ENCODE measurements around the gene MUS81.

The MUS81 gene

GRCh38 chr11:65882120-65883057 is 22.2 kb downstream of the MUS81 start:
- TF ChIP-seq FOXM1 (IDR thresholded peaks at IDR 0.05; ENCODE audit: borderline replicate concordance) (no peak), LEF1 (IDR thresholded peaks at IDR 0.05; ENCODE audit: borderline replicate concordance) (no peak), SP1 (IDR thresholded peaks at IDR 0.05) (no peak)
- DNase-seq (ENCODE audit: extremely low spot score) = no peak
- POLR2A ChIA-PET = interaction anchor here (1.0 to 12.4 kb wide), 3 partner anchors 9 to 18 kb away, joined by 3 to 289 read pairs (median 10); partner anchors contain the start of genes CFL1, EFEMP2 and MUS81
- CTCF ChIA-PET = no interaction called here

GRCh38 chr11:65883058-65883761 is 23.0 kb downstream of the MUS81 start:
- POLR2A ChIA-PET = interaction anchor here (12.4 kb wide), 1 partner anchor 19 kb away, joined by 289 read pairs; the partner anchor contains the start of genes CFL1, EFEMP2 and MUS81
- CTCF ChIA-PET = interaction anchor here (0.5 to 2.6 kb wide), 3 partner anchors 22 to 108 kb away, joined by 3 to 12 read pairs (median 4); no protein-coding TSS in a partner anchor
- TF ChIP-seq ARNT (IDR thresholded peaks at IDR 0.05) (no peak), SP1 (IDR thresholded peaks at IDR 0.05) (no peak), L3MBTL2 (conservative IDR thresholded peaks at IDR 0.05) (no peak), PKNOX1 (IDR thresholded peaks at IDR 0.05) (no peak), TARDBP (IDR thresholded peaks at IDR 0.05) (no peak), ZNF384 (IDR thresholded peaks at IDR 0.05) (no peak), ELF4 (IDR thresholded peaks at IDR 0.05) (no peak), CTBP1 (IDR thresholded peaks at IDR 0.05; ENCODE audit: borderline replicate concordance) (no peak), BHLHE40 (IDR thresholded peaks at IDR 0.05; ENCODE audit: borderline replicate concordance) (no peak), FOXK2 (IDR thresholded peaks at IDR 0.05) (no peak), LEF1 (IDR thresholded peaks at IDR 0.05; ENCODE audit: borderline replicate concordance) (no peak), HDGF (IDR thresholded peaks at IDR 0.05; ENCODE audit: borderline replicate concordance) (no peak), NFRKB (IDR thresholded peaks at IDR 0.05) (no peak), FOXM1 (IDR thresholded peaks at IDR 0.05; ENCODE audit: borderline replicate concordance) (no peak), SUZ12 (IDR thresholded peaks at IDR 0.05) (no peak), FOXA1 (IDR thresholded peaks at IDR 0.05) (no peak)

GRCh38 chr11:65883786-65884715 is 23.8 kb downstream of the MUS81 start:
- ChIA-PET CTCF (interaction anchor here (0.5 to 2.6 kb wide), 16 partner anchors 10 to 186 kb away, joined by 3 to 14 read pairs (median 3); partner anchors contain the start of genes KAT5, MUS81 and PACS1), POLR2A (interaction anchor here (1.1 to 12.4 kb wide), 4 partner anchors 10 to 172 kb away, joined by 4 to 289 read pairs (median 6); partner anchors contain the start of genes CFL1, EFEMP2, KAT5 and MUS81)
- DNase-seq (ENCODE audit: extremely low spot score) = no peak
- TF ChIP-seq TARDBP (IDR thresholded peaks at IDR 0.05) (no peak), LEF1 (IDR thresholded peaks at IDR 0.05; ENCODE audit: borderline replicate concordance) (no peak), NFRKB (IDR thresholded peaks at IDR 0.05) (no peak), FOXA1 (IDR thresholded peaks at IDR 0.05) (no peak), L3MBTL2 (conservative IDR thresholded peaks at IDR 0.05) (no peak), FOXM1 (IDR thresholded peaks at IDR 0.05; ENCODE audit: borderline replicate concordance) (no peak), ELF4 (IDR thresholded peaks at IDR 0.05) (no peak)

More at GRCh38 chr11:65883058-65883761, 23.0 kb downstream of the MUS81 start:
- DNase-seq (ENCODE audit: extremely low spot score) = no peak

DNA sequence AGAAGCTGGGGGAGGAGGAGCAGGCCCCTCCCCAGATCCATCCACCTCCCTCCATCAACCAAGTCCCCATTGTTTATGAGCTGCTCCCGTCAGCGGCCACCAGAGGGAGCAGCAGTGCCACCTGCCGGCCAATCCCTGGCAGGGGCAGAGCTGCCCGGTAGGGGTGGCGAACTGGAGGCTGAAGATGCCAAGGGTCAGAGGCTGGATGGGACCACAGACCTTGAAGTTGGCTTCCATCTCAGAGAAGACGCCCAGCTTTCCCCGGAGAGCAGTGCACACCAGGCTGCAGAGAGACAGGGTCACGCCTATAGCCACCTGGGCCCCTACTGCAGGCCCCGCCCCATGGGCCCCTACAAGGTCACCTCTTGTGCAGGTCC is 24.5 kb downstream of the MUS81 start:
- ChIA-PET POLR2A (interaction anchor here (1.1 to 12.4 kb wide), 5 partner anchors 10 to 172 kb away, joined by 4 to 289 read pairs (median 5); partner anchors contain the start of genes CFL1, EFEMP2, KAT5 and MUS81), CTCF (interaction anchor here (0.5 to 2.6 kb wide), 18 partner anchors 10 to 185 kb away, joined by 3 to 14 read pairs (median 3); partner anchors contain the start of genes KAT5, MUS81 and PACS1)
- TF ChIP-seq ELF4 (IDR thresholded peaks at IDR 0.05) (no peak), FOXM1 (IDR thresholded peaks at IDR 0.05; ENCODE audit: borderline replicate concordance) (0 out of 2 replicates have a peak, but pooled peaks have one; percentile 39)
- DNase-seq (ENCODE audit: extremely low spot score) = peak; percentile 76

DNA sequence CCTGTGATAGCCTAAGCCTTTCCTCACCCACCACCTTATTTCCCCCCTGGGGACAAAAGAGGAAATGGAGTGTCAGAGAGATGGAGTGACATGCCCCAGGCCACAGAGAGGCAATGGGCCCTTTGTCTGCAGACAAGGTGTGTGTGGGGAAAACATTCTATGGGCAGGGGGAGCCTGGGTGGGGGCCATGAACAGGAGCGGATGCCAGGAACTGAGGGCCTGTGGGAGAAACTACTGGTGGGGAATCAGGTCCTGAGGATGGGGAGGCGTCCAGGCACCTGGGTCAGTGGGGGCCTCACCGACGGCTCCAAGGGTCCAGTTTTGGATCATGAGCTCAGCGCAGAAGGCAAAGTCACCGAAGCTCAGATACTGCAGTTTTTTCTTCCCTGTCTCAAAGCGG is 25.0 kb downstream of the MUS81 start:
- no peak for DNase-seq (ENCODE audit: extremely low spot score)
- no peak for TF ChIP-seq ARNT (IDR thresholded peaks at IDR 0.05)
- TF ChIP-seq ELF4 (IDR thresholded peaks at IDR 0.05) = no peak
- no peak for TF ChIP-seq FOXK2 (IDR thresholded peaks at IDR 0.05)
- no peak for TF ChIP-seq FOXA1 (IDR thresholded peaks at IDR 0.05)
- TF ChIP-seq L3MBTL2 (conservative IDR thresholded peaks at IDR 0.05) = no peak
- TF ChIP-seq BHLHE40 (IDR thresholded peaks at IDR 0.05; ENCODE audit: borderline replicate concordance) = no peak
- no peak for TF ChIP-seq NFRKB (IDR thresholded peaks at IDR 0.05)
- no peak for TF ChIP-seq ZNF384 (IDR thresholded peaks at IDR 0.05)
- no peak for TF ChIP-seq SP1 (IDR thresholded peaks at IDR 0.05)
- TF ChIP-seq FOXM1 (IDR thresholded peaks at IDR 0.05; ENCODE audit: borderline replicate concordance) = no peak
- no peak for TF ChIP-seq TARDBP (IDR thresholded peaks at IDR 0.05)
- no peak for TF ChIP-seq SUZ12 (IDR thresholded peaks at IDR 0.05)
- no peak for TF ChIP-seq HDGF (IDR thresholded peaks at IDR 0.05; ENCODE audit: borderline replicate concordance)
- TF ChIP-seq CTBP1 (IDR thresholded peaks at IDR 0.05; ENCODE audit: borderline replicate concordance) = no peak
- no peak for TF ChIP-seq LEF1 (IDR thresholded peaks at IDR 0.05; ENCODE audit: borderline replicate concordance)
- no peak for TF ChIP-seq PKNOX1 (IDR thresholded peaks at IDR 0.05)
- POLR2A ChIA-PET = interaction anchor here (0.9 to 12.4 kb wide), 6 partner anchors 11 to 173 kb away, joined by 3 to 289 read pairs (median 4); partner anchors contain the start of genes CFL1, EFEMP2, KAT5 and MUS81
- CTCF ChIA-PET = interaction anchor here (0.6 to 2.6 kb wide), 16 partner anchors 10 to 179 kb away, joined by 3 to 14 read pairs (median 4); partner anchors contain the start of genes KAT5 and MUS81

Data from HEK293T (cell line).